IMR-90 (cell line): ENCODE measurements around the gene MYO3B. TPM values are rescaled to one million over a fixed set of nuclear protein-coding genes. Genes with fewer than 3 reads are reported as not detected.

Source experiments
- ATAC-seq: fragments of 200-7000 bp; cut with Tn5 transposase; 2 replicates; pipeline ENCODE4 v1.9.1; 2020; ENCODE audit warnings: low read depth, mild to moderate bottlenecking, moderate library complexity
- BruUV-seq: library from RNA; stranded (reverse); fragments of 400-500 nt; replicated peaks from 2 replicates; lab custom pipeline; 2021; lab: Mats Ljungman, UMichigan
- CTCF ChIA-PET: fragments of 300-600 bp; formaldehyde crosslinking; extraction: SDS; loops from one replicate; lab custom pipeline; 2021; ENCODE audit warnings: antibody characterized with exemption; lab: Yijun Ruan, JAX
- POLR2A ChIA-PET: fragments of 300-600 bp; sonication (Branson Sonifier 250); formaldehyde crosslinking; loops from one replicate; lab custom pipeline; 2022; ENCODE audit warnings: antibody characterized with exemption; ENCODE audit not compliant: unreplicated experiment; lab: Charles Lee
- DNase-seq: peaks from one replicate; pipeline ENCODE4 v3.0.0; 2013
- H2AFZ ChIP-seq: replicated peaks from 2 replicates; pipeline ENCODE3; 2013; ENCODE audit warnings: low read length, mild to moderate bottlenecking; ENCODE audit not compliant: poor library complexity
- H2AK5ac ChIP-seq: 2 replicates; pipeline ENCODE4 v1.6.1; 2013; ENCODE audit warnings: low read depth, low read length, inconsistent platforms
- H2AK9ac ChIP-seq: replicated peaks from 2 replicates; pipeline ENCODE3; 2013; ENCODE audit warnings: mild to moderate bottlenecking, low read depth, low read length, moderate library complexity; ENCODE audit not compliant: poor library complexity
- H2BK120ac ChIP-seq: 2 replicates; pipeline ENCODE4 v1.6.1; 2013; ENCODE audit warnings: low read depth, low read length, inconsistent platforms
- H2BK15ac ChIP-seq: 3 replicates; pipeline ENCODE4 v1.6.1; 2013; ENCODE audit warnings: low read depth, low read length, inconsistent platforms
- H2BK20ac ChIP-seq: 2 replicates; pipeline ENCODE4 v1.6.1; 2013; ENCODE audit warnings: low read depth, mild to moderate bottlenecking, inconsistent platforms, low read length, moderate library complexity
- H2BK5ac ChIP-seq: 2 replicates; pipeline ENCODE4 v1.6.1; 2013; ENCODE audit warnings: mild to moderate bottlenecking, low read depth, low read length, inconsistent platforms; ENCODE audit not compliant: poor library complexity, severe bottlenecking
- H3K14ac ChIP-seq: replicated peaks from 2 replicates; pipeline ENCODE4 v1.6.1; 2013; ENCODE audit warnings: low read depth, low read length, inconsistent platforms
- H3K18ac ChIP-seq: 2 replicates; pipeline ENCODE4 v1.6.1; 2013; ENCODE audit warnings: low read depth, low read length, control low read depth
- H3K23ac ChIP-seq: 2 replicates; pipeline ENCODE4 v1.6.1; 2013; ENCODE audit warnings: low read depth, low read length, inconsistent platforms
- H3K27ac ChIP-seq: 2 replicates; pipeline ENCODE4 v1.5.1; 2013; ENCODE audit warnings: mild to moderate bottlenecking, control low read depth, low read length; ENCODE audit not compliant: insufficient read depth
- H3K27me3 ChIP-seq: 2 replicates; pipeline ENCODE4 v1.6.1; 2013; ENCODE audit warnings: low read length; ENCODE audit not compliant: control insufficient read depth, insufficient read depth
- H3K36me3 ChIP-seq: 2 replicates; pipeline ENCODE4 v1.6.1; 2013; ENCODE audit warnings: low read length, mixed read lengths; ENCODE audit not compliant: control insufficient read depth, insufficient read depth
- H3K4ac ChIP-seq: 2 replicates; pipeline ENCODE4 v1.6.1; 2013; ENCODE audit warnings: low read depth, low read length, inconsistent platforms
- H3K4me1 ChIP-seq: 2 replicates; pipeline ENCODE4 v1.6.1; 2013; ENCODE audit warnings: low read length, mixed read lengths; ENCODE audit not compliant: control insufficient read depth, insufficient read depth
- H3K4me2 ChIP-seq: 2 replicates; pipeline ENCODE4 v1.6.1; 2013; ENCODE audit warnings: low read depth, mild to moderate bottlenecking, control low read depth, low read length, moderate library complexity
- H3K4me3 ChIP-seq: 2 replicates; pipeline ENCODE4 v1.5.1; 2013; ENCODE audit warnings: low read depth, mild to moderate bottlenecking, control low read depth, low read length, moderate library complexity; ENCODE audit not compliant: insufficient read depth
- H3K56ac ChIP-seq: 2 replicates; pipeline ENCODE4 v1.6.1; 2013; ENCODE audit warnings: low read length, inconsistent platforms; ENCODE audit not compliant: insufficient read depth; ENCODE audit errors: extremely low read depth
- H3K79me1 ChIP-seq, 2 experiments: 2 replicates each; pipeline ENCODE4 v1.6.1; 2013; ENCODE audit warnings: low read length in 2 of 2, inconsistent platforms in 1 of 2, low read depth in 1 of 2
- H3K9ac ChIP-seq: 2 replicates; pipeline ENCODE4 v1.6.1; 2013; ENCODE audit warnings: low read depth, low read length, control low read depth
- H3K9me1 ChIP-seq: 2 replicates; pipeline ENCODE4 v1.6.1; 2013; ENCODE audit warnings: low read length, inconsistent platforms; ENCODE audit not compliant: insufficient read depth
- H3K9me3 ChIP-seq: 2 replicates; pipeline ENCODE4 v1.6.1; 2013; ENCODE audit warnings: low read length; ENCODE audit not compliant: control insufficient read depth, insufficient read depth
- H4K20me1 ChIP-seq: 2 replicates; pipeline ENCODE4 v1.6.1; 2013; ENCODE audit warnings: low read length, inconsistent platforms; ENCODE audit not compliant: insufficient read depth
- H4K5ac ChIP-seq: 2 replicates; pipeline ENCODE4 v1.6.1; 2013; ENCODE audit warnings: mild to moderate bottlenecking, low read depth, low read length, control low read depth
- H4K8ac ChIP-seq, 2 experiments: 2 replicates each; pipeline ENCODE4 v1.6.1; 2013; ENCODE audit warnings: low read depth in 2 of 2, low read length in 2 of 2, control low read depth in 1 of 2, inconsistent platforms in 1 of 2
- H4K91ac ChIP-seq: 2 replicates; pipeline ENCODE4 v1.6.1; 2013; ENCODE audit warnings: low read depth, low read length, inconsistent platforms; ENCODE audit not compliant: insufficient read depth
- BHLHE40 ChIP-seq: fragments of 150-350 bp; IDR thresholded peaks from 2 replicates; pipeline ENCODE4 v1.6.1; 2016; ENCODE audit warnings: mild to moderate bottlenecking, low read depth, low read length
- CEBPB ChIP-seq: IDR thresholded peaks from 2 replicates; pipeline ENCODE4 v1.6.1; 2012; ENCODE audit warnings: low read depth, low read length, improper control_type of control experiment
- CHD1 ChIP-seq: IDR thresholded peaks from 2 replicates; pipeline ENCODE4 v1.6.1; 2012; ENCODE audit warnings: low read depth, low read length, improper control_type of control experiment
- CTCF ChIP-seq: conservative IDR thresholded peaks from 2 replicates; pipeline ENCODE4 v1.5.1; 2012; ENCODE audit warnings: mild to moderate bottlenecking, low read depth, low read length, improper control_type of control experiment
- FOS ChIP-seq: fragments of 150-350 bp; IDR thresholded peaks from 2 replicates; pipeline ENCODE4 v1.6.1; 2016; ENCODE audit warnings: low read depth, low read length
- MAFK ChIP-seq: IDR thresholded peaks from 2 replicates; pipeline ENCODE4 v1.6.1; 2012; ENCODE audit warnings: low read depth, low read length, improper control_type of control experiment
- MAZ ChIP-seq: IDR thresholded peaks from 2 replicates; pipeline ENCODE4 v1.6.1; 2012; ENCODE audit warnings: low read depth, mild to moderate bottlenecking, low read length, improper control_type of control experiment, moderate library complexity, borderline replicate concordance
- MXI1 ChIP-seq: IDR thresholded peaks from 2 replicates; pipeline ENCODE4 v1.6.1; 2012; ENCODE audit warnings: low read depth, mild to moderate bottlenecking, low read length, moderate library complexity, borderline replicate concordance
- NFE2L2 ChIP-seq: fragments of 150-350 bp; IDR thresholded peaks from 2 replicates; pipeline ENCODE4 v1.6.1; 2016; ENCODE audit warnings: low read depth, mild to moderate bottlenecking, low read length
- POLR2A ChIP-seq: IDR thresholded peaks from 2 replicates; pipeline ENCODE4 v1.6.1; 2012; ENCODE audit warnings: mild to moderate bottlenecking, low read depth, low read length
- RAD21 ChIP-seq: IDR thresholded peaks from 2 replicates; pipeline ENCODE4 v1.6.1; 2012; ENCODE audit warnings: low read length, improper control_type of control experiment
- RCOR1 ChIP-seq: IDR thresholded peaks from 2 replicates; pipeline ENCODE4 v1.6.1; 2012; ENCODE audit warnings: mild to moderate bottlenecking, low read length, improper control_type of control experiment; ENCODE audit not compliant: insufficient replicate concordance
- RFX5 ChIP-seq: IDR thresholded peaks from 2 replicates; pipeline ENCODE4 v1.8.0; 2012; ENCODE audit warnings: low read depth, mild to moderate bottlenecking, low read length, moderate library complexity
- SMC3 ChIP-seq: fragments of 150-350 bp; IDR thresholded peaks from 2 replicates; pipeline ENCODE4 v1.6.1; 2016; ENCODE audit warnings: low read depth, mild to moderate bottlenecking, antibody characterized with exemption, low read length, moderate library complexity
- USF2 ChIP-seq: fragments of 150-350 bp; IDR thresholded peaks from 2 replicates; pipeline ENCODE4 v1.6.1; 2017; ENCODE audit warnings: mild to moderate bottlenecking, antibody characterized with exemption, low read length, low read depth
- WGBS, 2 experiments: methylation state at CpG; one replicate each; pipeline versions ENCODE4 v1.1.5 to v1.1.7; 2013; ENCODE audit warnings: missing lambda C conversion rate in 2 of 2; ENCODE audit not compliant: insufficient read length in 1 of 2; ENCODE audit errors: extremely low coverage in 2 of 2; 5-methylcytosine and 5-hydroxymethylcytosine counted together
- dilution Hi-C: fragments of 300-500 bp; cut with HindIII; formaldehyde crosslinking; loops from one replicate; pipeline ENCODE4 v1.14.3; 2018; ENCODE audit warnings: low sequenced_read_pairs; ENCODE audit not compliant: unreplicated experiment
- in situ Hi-C: fragments of 300-500 bp; cut with MboI; formaldehyde crosslinking; loops from 3 replicates; pipeline ENCODE4 v1.14.3; 2019; ENCODE audit warnings: low sequenced_read_pairs, inconsistent platforms, mixed read lengths
- intact Hi-C: fragments of 100-400 bp; cut with micrococcal nuclease; formaldehyde crosslinking; loops from 2 replicates; pipeline ENCODE4 v1.10.0; 2022
- polyA plus RNA-seq, 3 experiments: library from polyadenylated mRNA; depleted of rRNA; stranded (reverse); fragments of >200 nt; gene quantifications; 2 replicates each; pipeline ENCODE4 v1.2.3, GENCODE V29; 2012; ENCODE audit warnings: low replicate concordance in 1 of 3
- total RNA-seq: library from RNA; depleted of rRNA; stranded (reverse); fragments of >200 nt; gene quantifications from 2 replicates; pipeline ENCODE4 v1.2.3, GENCODE V29; 2012
- TF ChIP-seq, protein P1 (sequence below): fragments of 150-350 bp; IDR thresholded peaks from 2 replicates; pipeline ENCODE4 v1.6.1; 2016; ENCODE audit warnings: low read depth, mild to moderate bottlenecking, low read length, moderate library complexity, borderline replicate concordance

The MYO3B gene
- total and polyA plus RNA-seq, 2 of the 4 experiments (the other 2 are of a cell fraction): 0.02 TPM; not detected in 1

- in situ Hi-C loops (no loop called here), intact Hi-C loops (no loop called here), dilution Hi-C loops (no loop called here)
- POLR2A ChIA-PET: no interaction called here
- Histone ChIP-seq H3K79me1 (no peaks in the 10 kb centered on the region), H2BK15ac (no peak overlapping the region), H2BK20ac (no peak overlapping the region), H3K4ac (no peak overlapping the region), H3K9ac (no peak overlapping the region), H3K9me1 (no peaks in the 10 kb centered on the region), H3K36me3 (no peaks in the 10 kb centered on the region), H3K14ac (no peak overlapping the region), H3K56ac (no peak overlapping the region), H2AFZ (no peak overlapping the region), H2AK9ac (no peak overlapping the region), H3K4me1 (no peaks in the 10 kb centered on the region), H3K18ac (no peak overlapping the region), H4K91ac (no peak overlapping the region), H2BK120ac (no peak overlapping the region), H2AK5ac (no peak overlapping the region), H4K5ac (no peak overlapping the region), H3K9me3 (no peaks in the 10 kb centered on the region), H3K27ac (no peak overlapping the region), H3K27me3 (no peaks in the 10 kb centered on the region), H4K8ac (no peak overlapping the region), H2BK5ac (no peak overlapping the region), H4K20me1 (no peaks in the 10 kb centered on the region), H3K23ac (no peak overlapping the region), H3K4me2 (no peak overlapping the region), H3K4me3 (no peak overlapping the region)
- ATAC-seq (no peak), DNase-seq (no peak)
- CTCF ChIA-PET: interaction anchor here (0.6 to 0.9 kb wide), 2 partner anchors 19 to 221 kb away, joined by 3 read pairs; no protein-coding TSS in a partner anchor
- TF ChIP-seq RAD21 (no peak), MXI1 (no peak), POLR2A (no peak), RCOR1 (no peak), MAFK (no peak), RFX5 (no peak), CHD1 (no peak), CTCF (no peak), SMC3 (no peak), CEBPB (no peak), FOS (no peak), NFE2L2 (no peak), MAZ (no peak), BHLHE40 (no peak), USF2 (no peak)
- TF ChIP-seq, protein P1, sequence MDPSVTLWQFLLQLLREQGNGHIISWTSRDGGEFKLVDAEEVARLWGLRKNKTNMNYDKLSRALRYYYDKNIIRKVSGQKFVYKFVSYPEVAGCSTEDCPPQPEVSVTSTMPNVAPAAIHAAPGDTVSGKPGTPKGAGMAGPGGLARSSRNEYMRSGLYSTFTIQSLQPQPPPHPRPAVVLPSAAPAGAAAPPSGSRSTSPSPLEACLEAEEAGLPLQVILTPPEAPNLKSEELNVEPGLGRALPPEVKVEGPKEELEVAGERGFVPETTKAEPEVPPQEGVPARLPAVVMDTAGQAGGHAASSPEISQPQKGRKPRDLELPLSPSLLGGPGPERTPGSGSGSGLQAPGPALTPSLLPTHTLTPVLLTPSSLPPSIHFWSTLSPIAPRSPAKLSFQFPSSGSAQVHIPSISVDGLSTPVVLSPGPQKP: no peak
- 49% methylated on average over 2 of the region's 3 CpGs; no CpG with 5 or more reads in 1 of the 2 experiments for WGBS, 2 experiments
- no TSS peak for BruUV-seq
These were observed 119.5 kb downstream of the MYO3B start for GRCh38 chr2:170297496-170297895.
